Fibroblast of lung (primary cell): ENCODE data around the gene NUDT3.

ENCODE experiments used
- EZH2 ChIP-seq: IDR thresholded peaks from 2 replicates; pipeline ENCODE4 v1.5.1; 2012; ENCODE audit warnings: low read length, control low read depth, mild to moderate bottlenecking; ENCODE audit errors: missing control alignments
- TF ChIP-seq, protein P1 (sequence below), 2 donors: IDR thresholded peaks in 1 of 2; conservative IDR thresholded peaks in 1 of 2; 1 replicate in 1 of 2; 2 replicates in 1 of 2; pipeline ENCODE4 v1.5.1; 2011 to 2012; ENCODE audit warnings: low read length in 2 of 2, control low read depth in 1 of 2, inconsistent platforms in 1 of 2, low read depth in 1 of 2, mild to moderate bottlenecking in 1 of 2

DNA sequence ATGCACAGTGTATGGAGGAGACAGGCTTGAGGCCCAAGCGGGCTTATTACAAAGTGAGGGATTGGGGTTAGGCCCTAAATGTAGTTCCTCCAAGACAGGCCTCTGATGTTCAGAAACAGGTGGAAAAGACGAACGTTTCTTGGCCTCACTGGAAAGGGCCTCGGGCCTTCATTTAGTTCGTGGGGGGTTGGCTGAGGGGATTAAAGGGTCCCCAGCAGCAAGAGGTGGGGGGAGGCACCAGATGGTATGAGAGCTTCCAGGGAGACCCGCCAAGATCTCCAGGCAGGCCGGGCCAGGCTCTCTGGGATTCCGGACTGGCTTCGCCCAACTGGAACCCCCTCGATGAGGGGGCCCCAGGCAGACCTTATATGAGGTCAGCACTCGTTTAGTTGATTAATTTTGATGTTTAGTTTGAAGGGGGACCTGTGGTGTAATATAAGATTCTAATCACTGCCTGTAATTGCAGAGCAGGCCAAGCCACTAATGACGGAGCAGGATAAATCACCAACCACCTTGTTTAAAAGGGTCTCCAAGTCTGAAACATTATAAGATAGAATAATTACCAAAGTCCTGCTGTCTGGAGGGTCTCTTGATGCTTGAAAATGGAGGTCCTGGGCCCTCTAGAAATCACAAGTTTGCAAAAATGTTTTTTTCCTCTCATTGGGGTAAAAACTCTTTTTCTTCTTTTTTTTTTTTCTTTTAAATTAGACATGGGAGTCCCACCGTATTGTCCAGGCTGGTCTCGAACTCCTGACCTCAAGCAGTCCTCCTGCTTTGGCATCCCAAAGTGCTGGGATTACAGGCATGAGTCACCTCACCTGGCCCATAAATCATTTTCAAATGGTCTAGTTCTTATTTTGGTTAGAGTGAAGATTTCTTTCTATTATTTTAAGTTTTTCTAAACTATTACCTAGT is 153.6 kb downstream of the NUDT3 start:
- TF ChIP-seq, protein P1, sequence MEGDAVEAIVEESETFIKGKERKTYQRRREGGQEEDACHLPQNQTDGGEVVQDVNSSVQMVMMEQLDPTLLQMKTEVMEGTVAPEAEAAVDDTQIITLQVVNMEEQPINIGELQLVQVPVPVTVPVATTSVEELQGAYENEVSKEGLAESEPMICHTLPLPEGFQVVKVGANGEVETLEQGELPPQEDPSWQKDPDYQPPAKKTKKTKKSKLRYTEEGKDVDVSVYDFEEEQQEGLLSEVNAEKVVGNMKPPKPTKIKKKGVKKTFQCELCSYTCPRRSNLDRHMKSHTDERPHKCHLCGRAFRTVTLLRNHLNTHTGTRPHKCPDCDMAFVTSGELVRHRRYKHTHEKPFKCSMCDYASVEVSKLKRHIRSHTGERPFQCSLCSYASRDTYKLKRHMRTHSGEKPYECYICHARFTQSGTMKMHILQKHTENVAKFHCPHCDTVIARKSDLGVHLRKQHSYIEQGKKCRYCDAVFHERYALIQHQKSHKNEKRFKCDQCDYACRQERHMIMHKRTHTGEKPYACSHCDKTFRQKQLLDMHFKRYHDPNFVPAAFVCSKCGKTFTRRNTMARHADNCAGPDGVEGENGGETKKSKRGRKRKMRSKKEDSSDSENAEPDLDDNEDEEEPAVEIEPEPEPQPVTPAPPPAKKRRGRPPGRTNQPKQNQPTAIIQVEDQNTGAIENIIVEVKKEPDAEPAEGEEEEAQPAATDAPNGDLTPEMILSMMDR (conservative IDR thresholded peaks at IDR 0.05 in 1 of 2, IDR thresholded peaks at IDR 0.05 in 1 of 2; ENCODE audit: low read depth in 1 of 2, low read length in 2 of 2), result no peak
- no peak for TF ChIP-seq EZH2
